GM21723 (cell line): Measurements from ENCODE around the gene LINGO4.

Experiments
- ATAC-seq: cut with Tn5 transposase; IDR thresholded peaks from one replicate; pipeline ENCODE4 v1.9.1; 2021; ENCODE audit warnings: mild to moderate bottlenecking, moderate library complexity; ENCODE audit not compliant: unreplicated experiment

Gene LINGO4

DNA sequence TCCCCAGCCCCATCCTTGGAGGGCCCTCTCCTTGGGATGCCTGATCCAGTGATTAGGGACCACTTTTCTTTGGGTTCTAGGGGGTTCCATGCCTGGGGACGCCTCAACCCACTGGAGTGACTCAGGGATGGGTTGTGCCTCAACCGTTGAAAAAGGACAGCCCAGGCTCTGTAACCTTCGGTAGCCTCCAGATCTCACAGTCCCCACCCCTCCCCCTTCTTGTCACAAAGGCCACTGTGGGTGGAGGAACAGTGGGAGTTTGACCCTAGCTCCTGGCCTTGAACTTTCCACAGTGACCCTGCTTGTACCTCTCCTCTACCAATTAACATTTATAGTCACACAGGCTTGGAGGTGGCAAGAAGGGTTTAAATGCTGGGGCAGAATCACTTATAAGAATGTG is 29.0 kb upstream of the LINGO4 start:
- no peak for ATAC-seq

GRCh38 chr1:151833172-151833900 is 28.1 kb upstream of the LINGO4 start:
- no peak for ATAC-seq

GRCh38 chr1:151832318-151832980 is 27.2 kb upstream of the LINGO4 start:
- ATAC-seq, result no peak

- no peak for ATAC-seq
Measured at GRCh38 chr1:151831605-151832004, 26.4 kb upstream of the LINGO4 start, which contains the start of gene RORC. TSS of gene RORC (minus strand) at chr1:151831802. CDS start at chr1:151831764, 38 bp downstream.

DNA sequence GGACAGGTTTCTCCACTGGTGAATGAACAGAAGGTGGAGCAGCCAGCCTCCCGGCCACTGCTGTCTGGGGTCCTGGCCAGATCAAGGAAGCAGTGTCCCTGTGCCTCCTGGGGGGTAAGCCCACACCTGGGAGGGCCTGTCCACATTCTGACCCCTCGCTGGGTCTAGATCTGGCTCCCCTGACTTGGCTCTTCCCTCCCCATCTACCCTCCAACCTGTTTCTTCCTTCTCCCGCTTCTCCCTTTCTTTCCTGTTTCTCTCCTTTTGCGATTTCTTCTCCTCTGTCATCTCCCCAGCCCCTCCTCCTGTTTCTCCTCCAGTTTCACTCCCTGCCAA is 26.0 kb upstream of the LINGO4 start:
- ATAC-seq, result no peak

GRCh38 chr1:151830055-151830454 is 24.8 kb upstream of the LINGO4 start:
- ATAC-seq, result no peak

DNA sequence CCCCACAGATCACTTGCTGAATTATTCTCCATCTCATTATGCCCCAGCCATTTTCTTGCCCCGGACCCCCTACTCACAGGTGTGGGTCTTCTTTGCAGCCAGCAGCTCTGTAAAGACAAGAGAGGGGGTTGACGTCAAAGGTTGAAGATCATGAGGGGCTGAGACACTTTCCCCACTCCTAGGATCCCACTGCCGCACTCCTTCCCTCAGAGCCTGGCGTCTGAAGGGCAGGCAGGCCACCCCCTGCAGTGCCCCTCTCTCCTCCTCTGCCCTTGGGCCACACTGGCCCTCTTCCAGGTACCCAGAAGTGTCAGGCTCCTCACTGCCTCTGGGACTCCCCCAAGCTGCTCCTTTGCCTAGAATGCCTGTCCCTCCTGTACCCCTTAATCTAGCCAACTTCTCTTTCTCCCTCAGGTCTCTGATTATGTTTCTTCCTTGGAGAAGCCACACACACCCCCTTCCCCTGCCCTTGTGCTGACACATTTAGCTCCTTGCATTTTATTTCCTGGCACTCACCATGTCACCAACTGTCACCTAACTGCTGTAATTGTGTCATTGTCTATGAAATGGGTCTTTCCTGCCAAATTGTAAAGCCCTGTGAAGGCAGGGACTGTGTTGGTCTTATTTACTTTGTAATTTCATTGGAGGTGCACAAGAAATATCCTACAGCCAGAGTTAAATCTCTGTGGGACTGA is 24.3 kb upstream of the LINGO4 start:
- ATAC-seq, result no peak

DNA sequence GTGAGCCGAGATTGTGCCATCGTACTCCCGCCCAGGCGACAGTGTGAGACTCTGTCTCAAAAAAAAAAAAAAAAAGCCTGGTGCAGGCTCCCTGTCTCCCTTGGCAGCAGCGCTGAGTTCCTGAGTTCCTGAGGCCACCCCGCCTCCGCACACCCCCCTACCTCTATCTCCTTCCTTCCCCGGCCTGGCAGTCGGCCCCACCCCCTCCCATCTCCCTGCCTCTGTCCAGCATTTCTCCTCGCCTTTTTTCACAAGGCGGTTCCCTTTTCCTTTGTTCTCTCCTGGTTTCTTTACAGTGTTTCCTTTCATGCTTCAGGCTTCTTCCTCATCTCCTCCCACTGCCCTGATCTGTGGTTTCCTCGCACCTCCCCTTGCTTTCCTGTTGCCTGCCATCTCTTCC is 23.7 kb upstream of the LINGO4 start:
- no peak for ATAC-seq

DNA sequence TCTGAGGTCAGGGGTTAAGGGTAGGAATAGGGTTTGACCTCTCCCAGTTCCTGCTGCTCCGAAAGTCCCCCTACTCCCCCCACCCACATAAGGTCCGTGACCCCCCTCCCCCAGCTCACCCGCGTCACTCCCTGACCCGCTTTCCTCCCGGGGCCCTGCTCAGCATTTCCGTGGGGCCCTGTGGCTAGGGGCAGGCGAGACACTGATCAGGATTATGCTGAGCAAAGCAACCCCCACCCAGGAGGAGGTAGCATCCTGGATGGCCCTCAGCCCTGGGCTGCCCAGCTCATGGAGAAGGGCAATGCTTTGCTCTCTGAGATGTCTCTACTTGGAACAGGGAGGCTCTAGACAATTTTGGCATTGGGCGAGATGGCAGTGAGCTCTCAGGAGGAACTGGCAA is 22.6 kb upstream of the LINGO4 start:
- ATAC-seq, result no peak

DNA sequence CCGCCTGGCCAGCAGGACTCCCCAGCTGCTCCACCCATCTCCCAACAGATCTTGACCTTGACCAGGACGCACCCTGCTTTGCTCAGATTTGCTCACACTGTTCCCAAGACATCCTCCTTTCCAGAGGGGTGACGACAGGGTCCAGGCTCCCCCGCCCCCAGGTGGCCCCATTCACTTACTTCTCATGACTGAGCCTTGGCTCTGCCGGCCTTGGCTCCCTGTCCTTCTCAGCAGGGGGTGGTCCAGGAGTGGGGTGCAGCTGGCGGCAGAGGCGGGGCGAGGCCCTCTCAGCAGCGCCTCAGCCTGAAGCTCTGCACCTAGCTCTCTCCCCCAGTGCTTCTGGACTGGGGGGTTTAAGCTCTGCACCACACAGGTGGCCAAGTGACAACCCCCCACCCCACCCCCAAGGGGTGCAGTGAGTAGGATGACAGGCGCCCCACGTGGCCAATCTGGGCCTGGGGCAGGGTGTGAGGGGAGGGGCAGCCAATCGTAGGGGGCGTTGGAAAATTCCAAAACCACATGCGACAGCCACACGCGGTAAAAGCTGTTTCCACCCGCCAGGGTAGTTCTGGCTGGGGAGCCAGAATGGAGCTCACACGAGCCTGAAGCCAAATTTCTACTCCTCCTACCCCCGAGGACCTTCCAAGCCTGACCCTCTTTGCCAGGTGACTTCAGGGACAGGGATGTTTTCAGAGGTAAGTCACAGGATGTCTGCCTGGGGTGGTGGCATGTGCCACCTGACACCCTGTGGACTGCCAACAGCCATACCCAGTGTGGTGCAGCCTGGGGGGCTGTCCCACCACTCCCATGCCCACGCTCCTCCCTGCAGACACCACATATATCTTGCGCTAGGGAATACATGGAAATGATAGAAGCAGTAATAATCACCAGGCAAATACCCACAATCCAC is 20.8 kb upstream of the LINGO4 start:
- no peak for ATAC-seq

DNA sequence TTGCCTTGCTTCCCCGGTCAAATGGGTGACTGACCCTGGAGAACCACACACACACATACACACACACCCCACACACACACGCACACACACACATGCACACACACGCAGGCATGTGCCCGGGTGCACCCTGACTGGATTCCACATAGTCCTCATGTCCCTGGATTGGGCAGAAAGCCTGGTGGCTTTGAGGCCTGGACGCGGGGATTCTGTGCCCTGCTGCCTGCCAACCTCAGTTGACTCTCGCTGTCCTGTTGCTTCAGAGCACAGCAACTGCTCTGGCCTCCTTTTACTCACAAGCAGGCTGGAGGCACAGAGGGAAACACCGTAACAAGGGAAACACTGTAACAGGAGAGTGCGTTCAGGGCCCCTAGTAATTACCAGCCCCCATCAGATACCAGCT is 20.0 kb upstream of the LINGO4 start:
- ATAC-seq, result no peak

DNA sequence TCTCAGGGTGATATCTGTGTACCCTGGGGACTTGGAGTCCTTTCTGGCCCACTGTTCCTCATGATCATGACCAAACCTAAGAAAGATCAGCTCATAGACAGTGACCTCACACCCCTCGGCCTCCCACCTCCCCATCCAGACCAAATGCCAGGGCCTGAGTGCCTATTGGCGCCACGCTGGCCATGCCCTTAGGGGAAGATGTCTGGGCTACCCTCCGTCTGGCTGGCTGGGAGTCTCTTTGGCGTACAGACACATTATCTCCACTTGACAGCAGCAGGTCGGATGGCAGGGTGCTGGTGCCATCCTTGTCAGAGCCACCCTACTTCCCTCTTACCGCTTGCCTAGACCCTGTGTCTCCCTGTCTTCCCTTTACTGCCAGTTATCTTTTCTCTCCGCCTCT is 18.0 kb upstream of the LINGO4 start:
- no peak for ATAC-seq

GRCh38 chr1:151822404-151822803 is 17.2 kb upstream of the LINGO4 start:
- no peak for ATAC-seq

GRCh38 chr1:151820940-151821339 is 15.7 kb upstream of the LINGO4 start:
- no peak for ATAC-seq

DNA sequence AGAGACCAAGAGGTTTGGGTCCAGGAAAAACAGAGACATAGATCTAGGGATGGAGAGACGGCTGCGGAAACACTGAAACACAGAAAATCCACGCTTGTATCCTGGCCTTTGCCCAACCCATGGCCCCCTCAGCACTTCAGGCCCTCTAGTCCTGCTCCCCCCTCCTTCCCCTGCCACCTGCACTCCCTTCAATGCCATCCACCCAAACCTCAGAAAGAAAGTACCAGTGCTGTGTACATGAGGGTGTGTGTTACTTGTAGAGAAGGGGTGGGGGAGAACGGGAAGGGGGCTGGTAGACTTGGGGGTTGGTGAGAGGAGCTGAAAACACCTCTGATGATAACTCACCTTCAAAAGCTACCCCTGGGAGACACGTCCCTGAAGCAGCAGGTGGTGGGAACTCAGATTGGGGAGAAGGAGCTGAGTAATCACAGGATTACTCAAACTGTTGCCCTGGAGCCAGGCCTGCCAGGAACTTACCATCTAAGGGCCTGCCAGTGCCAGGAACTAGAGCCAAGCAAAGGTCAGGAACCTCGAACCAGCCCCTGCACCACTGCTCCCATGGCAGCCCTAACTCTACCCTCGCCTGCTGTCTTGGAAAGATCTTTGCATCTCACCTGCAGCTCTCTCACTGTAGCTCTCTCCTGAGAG is 14.9 kb upstream of the LINGO4 start:
- ATAC-seq, result no peak

DNA sequence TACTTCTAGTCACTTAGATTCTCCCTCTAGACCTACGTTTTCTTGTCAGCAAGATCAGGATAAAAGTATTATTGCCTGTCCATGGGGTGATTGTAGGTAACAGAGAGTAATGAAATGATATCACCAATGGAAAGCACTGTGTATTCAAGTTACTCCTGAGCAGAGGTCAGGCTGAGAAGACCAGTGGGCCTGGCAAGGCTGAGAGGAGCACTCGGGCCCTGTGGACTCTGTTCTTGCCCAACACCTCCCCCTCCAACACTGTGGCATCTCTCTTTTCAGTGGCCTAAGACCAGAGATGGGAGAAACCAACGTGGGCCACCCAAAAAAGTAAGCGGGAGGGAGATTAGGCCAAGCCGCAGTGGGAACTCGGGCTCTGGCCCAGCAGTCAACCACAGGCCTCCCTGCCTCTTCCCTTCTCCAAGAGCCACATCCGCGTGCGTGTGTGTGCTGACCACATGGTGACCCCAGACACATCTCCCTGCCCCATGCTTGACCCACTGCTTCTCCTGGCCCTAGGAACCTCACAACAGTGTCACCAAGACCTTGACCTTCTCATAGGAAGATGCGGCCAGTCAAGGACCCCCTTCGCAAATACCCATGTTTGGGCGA is 14.1 kb upstream of the LINGO4 start:
- ATAC-seq, result no peak

DNA sequence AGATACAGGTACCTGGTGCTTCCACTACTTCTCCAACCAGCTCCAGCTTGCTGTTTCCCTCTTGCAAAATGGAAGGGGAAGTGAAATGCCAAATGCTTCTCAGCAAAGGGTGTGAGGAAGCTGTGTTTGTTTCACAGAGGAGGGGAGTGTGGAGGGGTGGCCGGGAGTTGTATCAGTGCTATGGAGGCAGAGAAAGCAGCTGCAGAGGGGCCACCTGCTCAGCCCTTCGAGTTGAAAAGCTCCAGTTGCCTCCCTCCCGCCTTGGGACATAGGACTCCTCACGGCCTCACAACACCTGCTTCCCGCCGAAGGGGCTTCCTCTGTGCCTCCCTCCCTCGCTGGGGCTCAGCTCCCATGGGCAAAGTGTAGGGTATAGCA is 12.1 kb upstream of the LINGO4 start:
- no peak for ATAC-seq

- no peak for ATAC-seq
Measured at GRCh38 chr1:151816548-151817352, 11.5 kb upstream of the LINGO4 start.

DNA sequence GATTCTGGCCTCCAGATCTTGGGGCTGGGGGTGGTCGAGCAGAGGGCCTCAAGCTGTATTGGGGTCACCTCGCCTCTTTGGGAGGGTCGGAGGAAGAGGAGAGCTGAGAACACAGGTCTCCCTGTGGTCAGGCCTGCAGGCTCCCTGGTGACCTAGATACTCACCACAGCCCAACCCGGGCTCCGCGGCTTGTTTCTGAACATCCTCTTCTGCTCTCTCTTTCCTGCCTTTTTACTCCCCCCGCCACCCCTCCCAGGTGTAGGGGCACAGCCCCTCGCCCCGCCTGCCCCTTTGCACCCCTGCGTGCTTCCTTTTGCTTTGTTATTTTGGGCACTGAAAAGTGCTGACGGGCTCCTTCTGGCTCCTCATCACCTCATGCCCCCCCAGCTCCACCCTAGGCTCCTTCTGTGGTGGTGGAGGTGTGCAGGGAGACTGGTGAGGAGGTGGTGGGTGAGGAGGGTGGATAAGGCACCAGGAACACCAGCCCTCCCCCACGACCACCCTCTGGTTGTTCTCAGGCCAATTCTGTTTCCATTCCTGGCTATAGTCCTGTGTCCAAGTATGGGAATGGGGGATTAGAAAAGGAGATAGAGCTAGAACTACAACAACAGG is 10.6 kb upstream of the LINGO4 start:
- no peak for ATAC-seq
